NCI-H1436 (cell line): ENCODE data around the gene CBFA2T2.
A peak's percentile ranks its signal among the peaks of the same experiment; 100 is the strongest.
"Not testable (repeated sequence)": the region's sequence is repeated elsewhere in the genome, so short reads cannot be mapped to it uniquely, and the experiment has no call there.

Experiments used
- DNase-seq: peaks from one replicate; lab custom pipeline; 2025; lab: John Stamatoyannopoulos, UW

Gene CBFA2T2

GRCh38 chr20:33549229-33549999, 59.5 kb downstream of the CBFA2T2 start:
- DNase-seq, result no peak

- DNase-seq, result no peak
These were observed 61.9 kb downstream of the CBFA2T2 start for GRCh38 chr20:33551778-33552177.

GRCh38 chr20:33552519-33552918, 62.6 kb downstream of the CBFA2T2 start:
- DNase-seq, result no peak

- DNase-seq, result no peak
These were observed 63.6 kb downstream of the CBFA2T2 start for GRCh38 chr20:33553516-33553915.

- peak; percentile 92 for DNase-seq
These were observed 65.1 kb downstream of the CBFA2T2 start for GRCh38 chr20:33554914-33555420.

GRCh38 chr20:33555755-33556154, 65.9 kb downstream of the CBFA2T2 start:
- DNase-seq, result no peak

GRCh38 chr20:33556246-33556645, 66.3 kb downstream of the CBFA2T2 start:
- no peak for DNase-seq

GRCh38 chr20:33558348-33559144, 68.7 kb downstream of the CBFA2T2 start:
- DNase-seq, result no peak

- DNase-seq, result no peak
These were observed 69.3 kb downstream of the CBFA2T2 start for GRCh38 chr20:33559212-33559611.

- no peak for DNase-seq
These were observed 70.1 kb downstream of the CBFA2T2 start for GRCh38 chr20:33560026-33560425.

GRCh38 chr20:33561053-33561452, 71.2 kb downstream of the CBFA2T2 start:
- DNase-seq, result not testable (repeated sequence)

- peak; percentile 95 for DNase-seq
These were observed 72.1 kb downstream of the CBFA2T2 start for GRCh38 chr20:33561692-33562601.

- no peak for DNase-seq
These were observed 73.9 kb downstream of the CBFA2T2 start for GRCh38 chr20:33563788-33564187.

- DNase-seq, result no peak
These were observed 77.1 kb downstream of the CBFA2T2 start for GRCh38 chr20:33566781-33567603.

- DNase-seq, result no peak
These were observed 78.1 kb downstream of the CBFA2T2 start for GRCh38 chr20:33567949-33568348.

- DNase-seq, result peak; percentile 88
These were observed 78.5 kb downstream of the CBFA2T2 start for GRCh38 chr20:33568378-33568777.

- DNase-seq, result no peak
These were observed 79.2 kb downstream of the CBFA2T2 start for GRCh38 chr20:33568868-33569801.

- no peak for DNase-seq
These were observed 80.0 kb downstream of the CBFA2T2 start for GRCh38 chr20:33569802-33570391.

GRCh38 chr20:33570743-33571142, 80.8 kb downstream of the CBFA2T2 start:
- DNase-seq, result no peak

GRCh38 chr20:33573268-33573667, 83.4 kb downstream of the CBFA2T2 start:
- DNase-seq, result not testable (repeated sequence)
